Omental fat pad (tissue), 4 donors: Measurements from ENCODE around the gene CALN1. TPM values are rescaled to one million over a fixed set of nuclear protein-coding genes. Genes with fewer than 3 reads are reported as not detected.
"Not testable (repeated sequence)": the region's sequence is repeated elsewhere in the genome, so short reads cannot be mapped to it uniquely, and the experiment has no call there.

Source experiments
- ATAC-seq: fragments of 150-250 bp; one replicate; pipeline ENCODE4 v1.9.1; 2016; ENCODE audit warnings: mild to moderate bottlenecking, moderate library complexity; ENCODE audit not compliant: low FRiP score
- DNase-seq: peaks from one replicate; pipeline ENCODE4 v3.0.0-alpha.2; 2019; ENCODE audit warnings: low spot score
- CTCF ChIP-seq, 3 donors: fragments of 450-650 bp; IDR thresholded peaks; one replicate each; pipeline ENCODE4 v1.5.1; 2016 to 2017; ENCODE audit warnings: antibody characterized with exemption in 3 of 3, mild to moderate bottlenecking in 3 of 3, moderate library complexity in 2 of 3
- total RNA-seq, 4 donors: library from RNA; depleted of rRNA; stranded (reverse); fragments of >200 nt; gene quantifications; one replicate each; pipeline ENCODE4 v1.1.0, GENCODE V29; 2016

CALN1 gene
- total RNA-seq, 4 donors from 2014 or later = 0.16 TPM; not detected in 3

DNA sequence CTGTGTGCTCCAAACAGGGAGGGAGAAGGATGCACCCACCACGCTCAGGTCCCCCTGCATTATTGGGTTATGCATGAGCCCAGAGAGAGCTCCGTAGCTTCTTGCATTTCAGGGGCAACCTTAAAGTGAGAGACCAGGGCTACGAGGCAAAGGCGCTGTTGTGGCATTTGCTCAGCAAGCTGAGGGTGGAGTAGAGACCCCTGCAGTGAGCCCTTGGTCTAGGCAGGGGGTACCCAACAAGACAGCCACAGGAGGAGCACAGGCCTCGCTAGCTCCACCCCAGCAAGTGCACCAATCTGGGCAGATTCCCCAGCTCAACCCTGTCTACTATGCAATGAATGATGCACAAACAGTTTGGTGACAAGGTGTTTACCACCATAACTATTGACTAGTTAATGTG lies 198.4 kb downstream of the CALN1 start:
- no peak for ATAC-seq

DNA sequence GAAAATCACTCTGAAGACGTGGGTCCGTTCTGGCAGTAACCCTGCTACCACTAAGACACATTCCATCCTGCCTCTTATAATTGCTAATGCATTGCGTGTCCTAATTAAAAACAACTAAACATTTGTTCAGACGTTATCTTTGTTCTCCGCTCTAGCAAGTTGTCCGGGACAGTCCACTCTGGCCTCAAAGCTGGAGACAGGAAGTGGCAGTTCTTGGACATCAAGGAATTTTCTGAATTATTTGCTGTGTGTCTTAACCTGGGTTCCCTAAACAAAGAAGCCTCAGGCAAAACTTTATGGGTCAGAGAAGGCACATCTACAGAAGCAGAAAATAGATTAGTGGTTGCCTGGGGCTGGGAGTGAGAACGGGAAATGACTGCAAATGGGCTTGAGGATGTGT lies 199.1 kb downstream of the CALN1 start:
- no peak for DNase-seq
- TF ChIP-seq CTCF (IDR thresholded peaks at IDR 0.05) = no peak
- ATAC-seq = no peak

More for the DNA sequence above, 198.4 kb downstream of the CALN1 start:
- TF ChIP-seq CTCF (IDR thresholded peaks at IDR 0.05) = no peak
- no peak for DNase-seq

DNA sequence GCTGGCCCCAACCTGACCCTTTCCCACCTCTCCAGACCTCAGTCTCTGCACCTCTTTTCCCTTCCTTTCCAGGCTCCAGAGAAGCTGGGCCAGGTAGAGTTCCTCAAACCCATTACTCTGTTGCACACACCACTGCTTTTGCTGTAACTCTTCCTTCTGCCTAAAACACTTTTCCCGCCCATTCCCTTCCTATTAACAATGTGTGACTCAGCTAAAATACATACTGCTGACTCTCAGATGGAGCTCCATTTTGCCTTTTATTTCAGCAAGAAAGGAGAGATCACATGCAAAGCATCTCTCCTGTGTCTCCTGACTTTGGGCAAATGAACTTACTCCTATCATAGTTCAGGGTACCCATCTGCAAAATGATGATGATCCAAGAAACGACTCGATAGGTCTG lies 201.0 kb downstream of the CALN1 start:
- no peak for TF ChIP-seq CTCF (IDR thresholded peaks at IDR 0.05)
- DNase-seq = no peak
- ATAC-seq = no peak

GRCh38 chr7:72209006-72209405 lies 203.1 kb downstream of the CALN1 start:
- not testable (repeated sequence) for ATAC-seq

GRCh38 chr7:72196176-72196575 lies 216.0 kb downstream of the CALN1 start:
- DNase-seq (no peak), ATAC-seq (no peak)
- TF ChIP-seq CTCF (IDR thresholded peaks at IDR 0.05) = no peak

More at GRCh38 chr7:72209006-72209405, 203.1 kb downstream of the CALN1 start:
- DNase-seq = not testable (repeated sequence)

DNA sequence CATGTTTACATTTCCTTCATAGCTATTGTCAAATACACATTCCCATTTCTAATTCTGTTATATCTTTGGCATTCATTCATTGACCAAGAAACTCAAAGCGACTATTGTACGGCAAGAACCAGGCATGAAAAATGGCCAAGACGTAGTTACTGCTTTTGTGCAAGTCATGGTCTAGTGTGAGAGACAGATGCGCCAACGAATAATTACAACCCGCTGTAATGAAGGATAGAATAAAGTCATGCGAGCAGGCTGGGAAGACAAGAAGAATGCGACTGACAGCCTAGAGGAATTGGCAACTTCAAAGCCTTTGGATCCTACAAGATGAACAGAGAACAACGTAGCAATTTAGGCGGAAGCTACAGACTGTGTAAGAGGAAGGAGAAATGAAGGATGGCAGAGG lies 221.2 kb downstream of the CALN1 start:
- no peak for TF ChIP-seq CTCF (IDR thresholded peaks at IDR 0.05)
- no peak for ATAC-seq
- DNase-seq = no peak

GRCh38 chr7:72190146-72190545 lies 222.0 kb downstream of the CALN1 start:
- DNase-seq = no peak

More at GRCh38 chr7:72190146-72190545, 222.0 kb downstream of the CALN1 start:
- ATAC-seq = no peak
- no peak for TF ChIP-seq CTCF (IDR thresholded peaks at IDR 0.05)
